ENCODE data around the gene GPC5.
"Not testable (repeated sequence)": the region's sequence is repeated elsewhere in the genome, so short reads cannot be mapped to it uniquely, and the experiment has no call there.

GPC5 gene

GRCh38 chr13:91398413-91399188 lies at the start of gene GPC5:
GPC5 (plus strand) TSS chr13:91398621.
- DNase-seq (ENCODE audit: low read depth in 2 of 3, low spot score in 1 of 3), result peak; percentile 71 to 83 (median 72)

- peak; percentile 84 to 90 (median 89) for DNase-seq (ENCODE audit: low read depth in 2 of 3, low spot score in 1 of 3)
Measured at GRCh38 chr13:91348906-91349435, 49.5 kb upstream of the GPC5 start.

DNA sequence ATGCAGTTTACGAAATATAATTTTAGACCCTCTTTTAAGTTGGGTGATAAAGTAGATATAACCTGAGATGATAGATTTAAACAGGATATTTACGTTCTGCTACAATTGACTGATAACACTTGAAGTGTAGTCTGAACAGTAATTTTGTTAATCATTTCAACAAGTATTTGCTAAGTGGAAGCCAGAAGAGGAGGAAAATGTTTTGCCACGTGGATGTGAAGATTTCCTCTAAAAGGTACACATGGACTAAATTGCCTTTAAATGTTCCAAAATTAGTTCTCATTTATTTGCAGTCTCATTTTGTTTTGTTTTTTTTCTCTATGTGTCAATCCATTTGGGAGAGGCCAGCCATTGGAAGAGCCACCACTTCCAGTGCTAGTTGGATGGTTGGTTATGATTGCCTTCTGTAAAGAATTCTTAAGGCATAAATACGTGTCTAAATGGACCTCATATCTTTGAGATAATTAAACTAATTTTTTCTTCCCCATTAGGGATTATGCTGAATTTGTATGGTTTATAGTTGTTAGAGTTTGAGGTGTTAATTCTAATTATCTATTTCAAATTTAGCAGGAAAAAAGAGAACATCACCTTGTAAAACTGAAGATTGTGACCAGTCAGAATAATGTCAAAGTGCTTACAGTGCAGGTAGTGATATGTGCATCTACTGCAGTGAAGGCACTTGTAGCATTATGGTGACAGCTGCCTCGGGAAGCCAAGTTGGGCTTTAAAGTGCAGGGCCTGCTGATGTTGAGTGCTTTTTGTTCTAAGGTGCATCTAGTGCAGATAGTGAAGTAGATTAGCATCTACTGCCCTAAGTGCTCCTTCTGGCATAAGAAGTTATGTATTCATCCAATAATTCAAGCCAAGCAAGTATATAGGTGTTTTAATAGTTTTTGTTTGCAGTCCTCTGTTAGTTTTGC lies 48.2 kb upstream of the GPC5 start:
- no peak for DNase-seq (ENCODE audit: low read depth in 2 of 3, low spot score in 1 of 3)

- DNase-seq (ENCODE audit: low read depth in 2 of 3, low spot score in 1 of 3), result no peak
Measured at GRCh38 chr13:91351123-91351522, 47.3 kb upstream of the GPC5 start.

DNA sequence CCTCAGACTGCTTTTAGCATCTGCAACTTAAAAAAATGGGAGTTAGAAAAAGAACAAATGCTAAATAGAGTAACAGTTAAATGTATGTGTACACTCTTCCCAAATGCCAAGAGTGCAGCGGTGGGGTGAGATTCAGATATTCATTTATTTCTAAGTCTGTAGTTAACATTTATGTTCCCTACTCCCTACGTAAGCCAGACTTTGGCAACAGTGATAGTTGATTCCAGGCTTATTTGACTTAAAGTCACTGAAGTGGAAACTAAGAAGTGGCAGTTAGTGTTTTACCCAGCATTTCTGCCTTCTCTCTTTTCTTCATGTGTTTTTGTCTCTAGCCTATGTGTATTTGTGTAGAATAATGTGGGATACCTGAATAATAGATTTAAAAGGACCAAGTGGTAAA lies 46.4 kb upstream of the GPC5 start:
- DNase-seq (ENCODE audit: low read depth in 2 of 3, low spot score in 1 of 3), result no peak

DNA sequence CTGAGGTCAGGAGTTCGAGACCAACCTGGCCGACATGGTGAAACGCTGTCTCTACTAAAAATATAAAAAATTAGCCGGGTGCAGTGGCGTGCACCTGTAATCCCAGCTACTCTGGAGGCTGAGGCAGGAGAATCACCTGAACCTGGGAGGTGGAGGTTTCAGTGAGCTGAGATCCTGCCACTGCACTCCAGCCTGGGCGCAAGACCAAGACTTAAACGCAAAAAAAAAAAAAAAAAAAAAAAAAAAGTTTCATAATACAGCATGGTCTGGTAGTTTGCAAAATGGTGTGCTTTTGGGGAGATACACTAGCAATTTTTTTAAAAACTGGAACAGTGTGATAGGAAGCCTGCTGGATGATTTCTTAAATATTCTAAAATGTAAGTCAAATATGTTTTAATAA lies 45.5 kb upstream of the GPC5 start:
- not testable (repeated sequence) for DNase-seq (ENCODE audit: low read depth in 2 of 3, low spot score in 1 of 3)

DNA sequence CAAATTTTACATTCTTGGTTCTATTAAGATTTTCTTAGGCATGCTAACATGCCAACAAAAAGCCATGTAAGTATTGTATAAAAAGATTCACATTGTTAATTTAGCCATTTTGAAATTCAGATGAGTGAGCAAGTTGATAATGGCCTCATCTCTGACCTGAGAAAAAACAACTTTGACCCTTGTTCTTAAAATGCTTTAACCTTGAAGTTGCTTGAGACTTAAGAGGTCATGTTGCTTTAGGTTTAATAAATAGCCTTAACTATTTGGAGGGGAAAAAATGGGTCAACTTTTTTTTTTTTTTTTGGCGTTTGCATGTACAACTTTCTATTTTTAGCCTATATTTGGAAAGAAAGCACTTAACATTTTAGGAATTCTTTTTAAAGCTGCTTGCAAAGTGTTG lies 44.9 kb upstream of the GPC5 start:
- no peak for DNase-seq (ENCODE audit: low read depth in 2 of 3, low spot score in 1 of 3)

GRCh38 chr13:91355099-91355825 lies 43.2 kb upstream of the GPC5 start:
- DNase-seq (ENCODE audit: low read depth in 2 of 3, low spot score in 1 of 3), result no peak

DNA sequence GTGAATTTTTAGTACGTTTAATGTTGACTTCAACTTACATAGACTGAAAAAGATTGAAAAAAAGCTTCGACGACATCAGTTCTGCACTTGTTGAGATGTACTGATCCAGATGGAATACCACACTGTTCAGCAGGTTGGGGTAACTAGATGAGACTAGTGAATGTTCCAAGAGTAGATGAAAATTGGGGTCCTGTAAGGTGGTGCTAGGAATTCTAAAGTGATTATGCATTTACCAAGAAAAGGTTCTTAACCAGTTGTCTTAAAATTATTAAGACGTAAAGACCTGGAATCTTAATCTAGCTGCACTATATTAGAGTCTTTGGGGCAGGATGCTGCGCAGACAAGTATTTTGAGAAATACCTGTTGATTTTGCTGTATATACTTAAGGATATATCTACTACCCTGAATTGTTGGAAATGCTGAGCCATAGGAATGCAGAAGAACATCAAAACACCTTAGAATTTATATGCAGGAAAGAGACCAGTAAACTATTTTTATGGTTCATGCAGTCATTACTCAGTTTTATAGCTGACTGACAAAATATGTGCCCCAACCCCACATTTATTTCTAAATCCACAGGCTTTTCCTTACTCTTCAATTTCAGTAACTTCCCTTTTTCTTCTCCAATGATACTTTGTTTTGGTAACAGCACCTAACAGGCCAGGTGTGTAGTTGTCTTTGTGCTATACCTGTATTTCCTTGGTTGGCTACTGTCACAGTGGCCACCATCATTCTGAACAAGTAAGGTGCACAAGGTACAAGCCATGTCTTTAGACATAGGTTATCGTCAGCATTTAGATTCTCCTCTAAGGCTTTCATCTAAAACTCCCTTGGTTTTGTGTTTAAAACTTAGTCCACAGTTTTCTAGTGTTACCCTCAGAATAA lies 42.4 kb upstream of the GPC5 start:
- DNase-seq (ENCODE audit: low read depth in 2 of 3, low spot score in 1 of 3), result no peak

- no peak for DNase-seq (ENCODE audit: low read depth in 2 of 3, low spot score in 1 of 3)
Measured at GRCh38 chr13:91356919-91357612, 41.4 kb upstream of the GPC5 start.

DNA sequence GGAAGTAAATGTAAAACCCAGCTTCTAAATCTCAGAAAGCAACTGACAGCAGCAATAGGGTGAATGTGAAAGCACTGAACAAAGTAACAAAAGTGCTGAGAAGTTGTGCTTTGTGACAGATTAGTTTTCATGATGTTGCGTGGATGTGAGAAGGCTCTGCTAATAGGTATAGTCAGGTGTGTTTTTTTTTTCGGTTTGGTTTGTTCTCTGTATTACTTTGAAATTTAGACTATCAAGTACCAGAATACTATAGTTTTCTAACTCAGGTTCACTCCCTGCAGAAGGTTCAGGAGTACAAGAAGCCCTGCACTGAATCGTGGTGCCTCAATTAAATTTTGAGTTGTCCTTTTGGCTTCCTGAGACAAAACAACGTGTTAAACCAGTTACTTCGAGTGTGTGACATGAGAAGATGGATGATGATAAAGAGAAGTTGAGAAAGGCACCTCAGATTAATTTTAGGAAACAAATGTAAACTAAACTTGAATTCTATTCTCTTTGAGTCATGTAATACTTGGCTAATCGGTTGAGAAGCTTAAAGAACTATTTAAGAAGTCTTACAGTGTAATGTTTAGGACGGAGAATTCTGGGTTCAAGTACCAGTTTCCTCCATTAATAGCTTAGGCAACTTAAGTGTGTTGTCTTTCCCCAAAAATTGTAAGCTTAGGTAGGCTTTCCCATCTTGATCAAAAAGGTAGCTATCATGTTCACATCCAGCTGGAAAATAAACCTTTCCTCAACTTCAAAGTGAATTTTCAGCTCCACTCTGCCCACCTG lies 40.6 kb upstream of the GPC5 start:
- DNase-seq (ENCODE audit: low read depth in 2 of 3, low spot score in 1 of 3), result no peak

DNA sequence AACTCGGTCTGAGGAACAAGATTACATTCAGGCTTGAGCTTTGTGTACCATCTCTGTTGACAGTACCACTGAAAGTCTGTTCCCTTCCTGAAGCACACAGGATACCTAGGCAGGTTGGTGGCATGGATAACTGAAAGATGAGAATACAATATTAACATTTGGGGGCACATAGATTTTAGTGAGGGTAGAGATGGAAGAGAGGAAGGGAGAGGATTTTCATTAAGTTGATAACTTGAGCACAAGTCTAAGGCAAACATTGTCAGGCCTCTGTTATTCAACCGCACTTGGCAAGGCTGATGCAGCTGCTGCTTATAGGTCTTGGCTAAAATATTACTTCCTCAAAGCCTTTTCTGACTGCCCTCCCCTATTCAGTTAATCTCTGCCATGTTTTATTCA lies 40.0 kb upstream of the GPC5 start:
- DNase-seq (ENCODE audit: low read depth in 2 of 3, low spot score in 1 of 3), result no peak

DNA sequence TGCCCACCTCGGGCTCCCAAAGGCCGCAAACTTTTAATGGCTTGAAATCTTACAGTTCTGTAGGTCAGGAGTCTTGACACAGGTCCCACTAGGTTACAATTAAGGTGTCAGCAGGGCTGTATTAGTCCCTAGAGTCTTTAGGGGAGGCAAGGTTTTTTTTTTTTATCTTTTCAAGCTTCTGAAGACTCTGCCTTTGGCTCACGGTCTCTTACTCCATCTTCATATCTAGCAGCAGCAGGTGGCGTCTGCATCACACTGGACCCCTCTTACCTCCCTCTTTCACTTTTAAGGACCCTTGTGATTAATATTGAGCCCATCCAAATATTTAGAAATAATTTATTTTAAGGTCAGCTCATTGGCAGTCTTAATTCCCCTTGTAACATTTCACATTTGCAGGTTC lies 39.3 kb upstream of the GPC5 start:
- DNase-seq (ENCODE audit: low read depth in 2 of 3, low spot score in 1 of 3), result no peak

DNA sequence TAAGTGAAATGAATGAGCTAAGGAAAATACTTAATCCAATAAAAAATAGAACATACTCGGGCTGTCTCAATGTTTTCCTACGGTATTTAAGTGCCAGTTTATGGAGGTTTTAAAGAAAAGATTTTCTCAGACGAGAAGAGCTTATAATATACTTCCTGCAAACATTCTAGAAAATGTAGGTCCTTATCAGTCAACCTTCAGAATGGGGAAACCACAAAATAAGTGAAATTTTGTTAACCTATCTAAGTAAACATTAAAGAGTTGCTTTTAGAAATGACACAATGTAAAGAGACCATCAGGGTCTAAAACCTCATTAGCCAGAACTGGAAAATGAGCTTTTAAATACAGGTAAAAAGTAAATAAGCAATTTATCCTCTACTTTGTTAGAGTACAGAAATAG lies 38.8 kb upstream of the GPC5 start:
- DNase-seq (ENCODE audit: low read depth in 2 of 3, low spot score in 1 of 3), result no peak

GRCh38 chr13:91360246-91360751 lies 38.1 kb upstream of the GPC5 start:
- no peak for DNase-seq (ENCODE audit: low read depth in 2 of 3, low spot score in 1 of 3)

GRCh38 chr13:91361755-91362271 lies 36.6 kb upstream of the GPC5 start:
- no peak for DNase-seq (ENCODE audit: low read depth in 2 of 3, low spot score in 1 of 3)

- no peak for DNase-seq (ENCODE audit: low read depth in 2 of 3, low spot score in 1 of 3)
Measured at GRCh38 chr13:91362908-91363307, 35.5 kb upstream of the GPC5 start.

DNA sequence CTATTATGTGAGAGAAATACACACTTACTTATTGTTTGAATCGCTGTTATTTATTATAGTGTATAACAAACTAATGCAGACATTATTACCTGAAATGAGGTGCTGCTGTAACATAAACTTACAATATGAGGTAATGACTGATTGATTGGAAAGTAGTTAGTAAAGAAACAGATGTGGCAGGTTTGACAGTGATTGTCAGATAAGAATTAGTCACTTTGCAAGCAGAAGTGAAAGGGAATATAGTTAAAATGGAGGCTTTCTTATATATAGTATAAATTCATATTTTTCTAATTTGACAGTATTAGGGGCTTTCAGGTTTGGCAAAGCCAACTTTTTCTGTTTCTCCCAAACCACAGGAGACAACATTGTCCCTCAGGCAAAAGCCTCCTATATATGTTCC lies 30.3 kb upstream of the GPC5 start:
- DNase-seq (ENCODE audit: low read depth in 2 of 3, low spot score in 1 of 3), result no peak

Measured in stimulated activated CD4-positive, alpha-beta T cell treated with anti-CD3 and anti-CD28 coated beads, Interleukin-12 subunit alpha, Interleukin-12 subunit beta, amount 100 ng/mL, for 48 hours (primary cell).